ENCODE results near the gene NUDT21. TPM values are rescaled to one million over a fixed set of nuclear protein-coding genes. Genes with fewer than 3 reads are reported as not detected.

NUDT21 gene
- polyA plus RNA-seq, 1 experiment = 124 TPM

DNA sequence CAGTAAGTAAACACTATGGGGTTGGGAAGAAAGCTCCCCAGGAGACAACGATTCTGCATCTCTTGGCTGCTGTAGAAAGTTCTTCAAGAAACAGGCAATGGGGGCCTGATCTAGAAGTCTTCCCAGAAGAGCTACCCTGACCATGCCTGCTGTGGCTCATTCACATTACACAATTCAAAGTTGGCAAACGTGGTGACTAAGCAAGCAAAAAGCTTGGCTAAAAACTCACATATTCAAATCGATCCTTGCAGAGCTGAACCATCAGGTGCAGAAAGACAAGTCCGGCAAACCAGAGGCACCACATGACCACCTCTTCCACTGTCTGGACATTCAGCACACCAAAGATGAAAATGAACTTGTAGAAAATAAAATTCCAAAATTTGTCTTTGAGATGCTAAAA, 41.9 kb downstream of the NUDT21 start:
- H3K27ac ChIP-seq (ENCODE audit: low read depth, low read length) = no peak overlapping the region
- H3K4me3 ChIP-seq (ENCODE audit: low read depth, low read length) = no peak overlapping the region
- no peaks in the 10 kb centered on the region for H3K27me3 ChIP-seq (ENCODE audit: control insufficient read depth, insufficient read depth, low read length)
- POLR2A ChIA-PET = no interaction called here
- TF ChIP-seq, protein P1, sequence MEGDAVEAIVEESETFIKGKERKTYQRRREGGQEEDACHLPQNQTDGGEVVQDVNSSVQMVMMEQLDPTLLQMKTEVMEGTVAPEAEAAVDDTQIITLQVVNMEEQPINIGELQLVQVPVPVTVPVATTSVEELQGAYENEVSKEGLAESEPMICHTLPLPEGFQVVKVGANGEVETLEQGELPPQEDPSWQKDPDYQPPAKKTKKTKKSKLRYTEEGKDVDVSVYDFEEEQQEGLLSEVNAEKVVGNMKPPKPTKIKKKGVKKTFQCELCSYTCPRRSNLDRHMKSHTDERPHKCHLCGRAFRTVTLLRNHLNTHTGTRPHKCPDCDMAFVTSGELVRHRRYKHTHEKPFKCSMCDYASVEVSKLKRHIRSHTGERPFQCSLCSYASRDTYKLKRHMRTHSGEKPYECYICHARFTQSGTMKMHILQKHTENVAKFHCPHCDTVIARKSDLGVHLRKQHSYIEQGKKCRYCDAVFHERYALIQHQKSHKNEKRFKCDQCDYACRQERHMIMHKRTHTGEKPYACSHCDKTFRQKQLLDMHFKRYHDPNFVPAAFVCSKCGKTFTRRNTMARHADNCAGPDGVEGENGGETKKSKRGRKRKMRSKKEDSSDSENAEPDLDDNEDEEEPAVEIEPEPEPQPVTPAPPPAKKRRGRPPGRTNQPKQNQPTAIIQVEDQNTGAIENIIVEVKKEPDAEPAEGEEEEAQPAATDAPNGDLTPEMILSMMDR (IDR thresholded peaks at IDR 0.05; ENCODE audit: low read depth, low read length) = no peak
- CTCF ChIA-PET = interaction anchor here (1.2 to 1.4 kb wide), 3 partner anchors 16 to 91 kb away, joined by 3 to 6 read pairs (median 5); partner anchors contain the start of gene AMFR
- no peaks in the 10 kb centered on the region for H3K9me3 ChIP-seq (ENCODE audit: control insufficient read depth, insufficient read depth, low read length)
- DNase-seq (ENCODE audit: low read depth, low spot score) = no peak

GRCh38 chr16:56408379-56409098, 42.6 kb downstream of the NUDT21 start:
- no peak overlapping the region for H3K4me3 ChIP-seq (ENCODE audit: low read depth, low read length)
- CTCF ChIA-PET = interaction anchor here (1.2 to 1.4 kb wide), 3 partner anchors 16 to 90 kb away, joined by 3 to 6 read pairs (median 5); partner anchors contain the start of gene AMFR
- H3K27ac ChIP-seq (ENCODE audit: low read depth, low read length) = no peak overlapping the region
- POLR2A ChIA-PET = no interaction called here
- DNase-seq (ENCODE audit: low read depth, low spot score) = no peak
- TF ChIP-seq, protein P1 (IDR thresholded peaks at IDR 0.05; ENCODE audit: low read depth, low read length) = no peak
- H3K9me3 ChIP-seq (ENCODE audit: control insufficient read depth, insufficient read depth, low read length) = no peaks in the 10 kb centered on the region
- H3K27me3 ChIP-seq (ENCODE audit: control insufficient read depth, insufficient read depth, low read length) = no peaks in the 10 kb centered on the region

GRCh38 chr16:56405977-56406672, 45.0 kb downstream of the NUDT21 start:
- H3K9me3 ChIP-seq (ENCODE audit: control insufficient read depth, insufficient read depth, low read length) = no peaks in the 10 kb centered on the region
- no peaks in the 10 kb centered on the region for H3K27me3 ChIP-seq (ENCODE audit: control insufficient read depth, insufficient read depth, low read length)
- no peak overlapping the region for H3K4me3 ChIP-seq (ENCODE audit: low read depth, low read length)
- TF ChIP-seq, protein P1 (IDR thresholded peaks at IDR 0.05; ENCODE audit: low read depth, low read length) = no peak
- CTCF ChIA-PET = no interaction called here
- DNase-seq (ENCODE audit: low read depth, low spot score) = no peak
- no peak overlapping the region for H3K27ac ChIP-seq (ENCODE audit: low read depth, low read length)
- POLR2A ChIA-PET = no interaction called here

GRCh38 chr16:56401482-56401881, 49.6 kb downstream of the NUDT21 start:
- no peaks in the 10 kb centered on the region for H3K27me3 ChIP-seq (ENCODE audit: control insufficient read depth, insufficient read depth, low read length)
- CTCF ChIA-PET = interaction anchor here (0.8 kb wide), 1 partner anchor 31 kb away, joined by 3 read pairs; no protein-coding TSS in a partner anchor
- POLR2A ChIA-PET = no interaction called here
- no peak overlapping the region for H3K4me3 ChIP-seq (ENCODE audit: low read depth, low read length)
- H3K27ac ChIP-seq (ENCODE audit: low read depth, low read length) = no peak overlapping the region
- no peaks in the 10 kb centered on the region for H3K9me3 ChIP-seq (ENCODE audit: control insufficient read depth, insufficient read depth, low read length)
- TF ChIP-seq, protein P1 (IDR thresholded peaks at IDR 0.05; ENCODE audit: low read depth, low read length) = no peak
- DNase-seq (ENCODE audit: low read depth, low spot score) = no peak

DNA sequence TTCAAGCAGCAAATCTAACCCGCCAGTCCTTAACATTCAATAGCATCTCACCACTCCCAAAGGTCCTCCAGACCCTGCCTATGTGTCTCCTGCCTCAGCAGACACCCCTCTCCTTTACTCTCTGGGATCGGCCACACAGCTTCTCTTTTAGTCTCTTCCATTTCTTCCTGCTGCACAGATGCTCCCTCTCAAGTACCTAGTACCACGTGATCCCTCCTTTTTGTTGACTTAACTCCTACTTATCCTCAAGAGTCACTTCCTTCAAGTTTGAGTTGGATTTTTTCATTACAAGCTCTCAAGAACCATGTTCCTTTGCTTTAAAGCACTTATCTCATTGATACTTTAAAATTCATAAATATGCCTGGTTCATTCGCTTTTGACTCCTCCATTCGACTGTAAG, 50.7 kb downstream of the NUDT21 start:
- Histone ChIP-seq H3K27ac (ENCODE audit: low read depth, low read length) (no peak overlapping the region), H3K27me3 (ENCODE audit: control insufficient read depth, insufficient read depth, low read length) (no peaks in the 10 kb centered on the region), H3K4me3 (ENCODE audit: low read depth, low read length) (no peak overlapping the region), H3K9me3 (ENCODE audit: control insufficient read depth, insufficient read depth, low read length) (no peaks in the 10 kb centered on the region)
- TF ChIP-seq, protein P1 (IDR thresholded peaks at IDR 0.05; ENCODE audit: low read depth, low read length) = no peak
- POLR2A ChIA-PET = no interaction called here
- DNase-seq (ENCODE audit: low read depth, low spot score) = no peak
- CTCF ChIA-PET = interaction anchor here (0.7 to 1.1 kb wide), 3 partner anchors 17 to 82 kb away, joined by 3 to 11 read pairs (median 3); no protein-coding TSS in a partner anchor
